Measurements from ENCODE around the gene DSPP.

DNA sequence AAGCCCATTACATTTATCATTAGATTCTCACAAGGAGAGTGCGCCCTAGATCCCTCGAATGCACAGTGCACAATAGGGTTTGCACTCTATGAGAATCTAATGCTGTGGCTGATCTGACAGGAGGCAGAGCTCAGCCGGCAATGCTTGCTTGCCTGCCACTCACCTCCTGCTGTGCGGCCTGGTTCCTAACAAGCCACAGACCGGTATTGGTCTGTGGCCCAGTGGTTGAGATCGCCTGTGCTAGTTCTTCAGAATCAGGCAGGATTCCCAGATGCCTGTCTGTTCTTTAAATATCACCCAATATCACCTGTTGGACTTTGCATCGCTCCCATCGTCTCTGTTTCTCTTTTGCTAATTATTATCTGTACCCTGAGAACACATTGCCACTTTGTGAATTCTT lies 14.0 kb downstream of the DSPP start:
- no peak for TF ChIP-seq EZH2 (IDR thresholded peaks at IDR 0.05; ENCODE audit: insufficient read depth, poor library complexity, severe bottlenecking)
- TF ChIP-seq EZH2phosphoT487 (IDR thresholded peaks at IDR 0.05; ENCODE audit: insufficient read depth, low read depth): no peak
